Measurements from ENCODE around the gene DNM2.

DNM2 gene

GRCh38 chr19:10815969-10816644 lies 98.2 kb downstream of the DNM2 start:
- peaks cover 2 to 49% (median 43%) of the 10 kb centered on the region in 5 donors for H3K4me1 ChIP-seq (ENCODE audit: control insufficient read depth in 5 of 5, insufficient read depth in 5 of 5, low read length in 5 of 5)
- peak overlapping the region in 4 of 5 donors; percentile 72 to 88 (median 78) for H3K9ac ChIP-seq (ENCODE audit: low read length in 5 of 5)
- H3K4me3 ChIP-seq (ENCODE audit: low read depth in 1 of 5, low read length in 5 of 5), result peak overlapping the region; percentile 36 to 68 (median 66)
- H3K27ac ChIP-seq (ENCODE audit: low read depth, low read length), result peak overlapping the region; percentile 92
- peaks cover 0 to 85% (median 54%) of the 10 kb centered on the region in 5 donors for H3K36me3 ChIP-seq (ENCODE audit: control insufficient read depth in 5 of 5, insufficient read depth in 5 of 5, low read length in 5 of 5)
- no peaks in the 10 kb centered on the region for H3K27me3 ChIP-seq (ENCODE audit: control insufficient read depth in 5 of 5, insufficient read depth in 4 of 5, low read length in 5 of 5)
- H3K9me3 ChIP-seq (ENCODE audit: control insufficient read depth in 5 of 5, low read length in 5 of 5), result peaks cover 0 to 2% (median 0%) of the 10 kb centered on the region in 5 donors

DNA sequence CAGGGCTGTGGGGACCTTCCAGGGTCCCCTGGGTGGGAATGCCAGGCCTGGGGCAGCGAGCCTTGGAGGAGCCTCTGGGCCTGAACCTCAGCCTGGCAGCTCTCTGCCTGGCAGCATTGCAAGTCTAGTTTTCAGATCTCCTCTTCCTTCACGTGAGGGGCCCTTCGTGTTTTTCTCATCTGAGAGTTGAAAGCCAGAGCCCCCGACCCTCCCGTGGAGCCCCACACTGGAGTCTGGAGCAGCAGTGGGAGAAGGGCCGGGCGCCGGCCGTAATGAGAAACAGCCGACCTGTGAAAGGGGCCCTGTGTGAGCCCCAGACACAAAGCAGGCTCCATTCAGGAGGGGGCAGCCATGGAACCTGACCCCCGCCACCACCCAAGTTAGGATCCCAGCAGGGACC lies 98.8 kb downstream of the DNM2 start:
- peaks cover 0 to 84% (median 54%) of the 10 kb centered on the region in 5 donors for H3K36me3 ChIP-seq (ENCODE audit: control insufficient read depth in 5 of 5, insufficient read depth in 5 of 5, low read length in 5 of 5)
- H3K4me1 ChIP-seq (ENCODE audit: control insufficient read depth in 5 of 5, insufficient read depth in 5 of 5, low read length in 5 of 5), result peaks cover 2 to 49% (median 43%) of the 10 kb centered on the region in 5 donors
- peak overlapping the region; percentile 63 to 88 (median 76) for H3K9ac ChIP-seq (ENCODE audit: low read length in 5 of 5)
- H3K27ac ChIP-seq (ENCODE audit: low read depth, low read length), result peak overlapping the region; percentile 92
- no peaks in the 10 kb centered on the region for H3K27me3 ChIP-seq (ENCODE audit: control insufficient read depth in 5 of 5, insufficient read depth in 4 of 5, low read length in 5 of 5)
- H3K4me3 ChIP-seq (ENCODE audit: low read depth in 1 of 5, low read length in 5 of 5), result peak overlapping the region; percentile 44 to 68 (median 66)
- peaks cover 0 to 2% (median 0%) of the 10 kb centered on the region in 5 donors for H3K9me3 ChIP-seq (ENCODE audit: control insufficient read depth in 5 of 5, low read length in 5 of 5)

GRCh38 chr19:10817291-10818038 lies 99.6 kb downstream of the DNM2 start:
- H3K4me3 ChIP-seq (ENCODE audit: low read depth in 1 of 5, low read length in 5 of 5), result peak overlapping the region; percentile 48 to 68 (median 66)
- no peaks in the 10 kb centered on the region for H3K27me3 ChIP-seq (ENCODE audit: control insufficient read depth in 5 of 5, insufficient read depth in 4 of 5, low read length in 5 of 5)
- peaks cover 0 to 2% (median 0%) of the 10 kb centered on the region in 5 donors for H3K9me3 ChIP-seq (ENCODE audit: control insufficient read depth in 5 of 5, low read length in 5 of 5)
- peak overlapping the region; percentile 63 to 88 (median 76) for H3K9ac ChIP-seq (ENCODE audit: low read length in 5 of 5)
- peaks cover 0 to 79% (median 50%) of the 10 kb centered on the region in 5 donors for H3K36me3 ChIP-seq (ENCODE audit: control insufficient read depth in 5 of 5, insufficient read depth in 5 of 5, low read length in 5 of 5)
- H3K27ac ChIP-seq (ENCODE audit: low read depth, low read length), result peak overlapping the region; percentile 92
- peaks cover 2 to 49% (median 43%) of the 10 kb centered on the region in 5 donors for H3K4me1 ChIP-seq (ENCODE audit: control insufficient read depth in 5 of 5, insufficient read depth in 5 of 5, low read length in 5 of 5)

- Histone ChIP-seq H3K4me3 (ENCODE audit: low read depth in 1 of 5, low read length in 5 of 5) (no peak overlapping the region), H3K27ac (ENCODE audit: low read depth, low read length) (peak overlapping the region; percentile 92), H3K9ac (ENCODE audit: low read length in 5 of 5) (no peak overlapping the region), H3K27me3 (ENCODE audit: control insufficient read depth in 5 of 5, insufficient read depth in 4 of 5, low read length in 5 of 5) (no peaks in the 10 kb centered on the region), H3K9me3 (ENCODE audit: control insufficient read depth in 5 of 5, low read length in 5 of 5) (peaks cover 0 to 2% (median 0%) of the 10 kb centered on the region in 5 donors), H3K36me3 (ENCODE audit: control insufficient read depth in 5 of 5, insufficient read depth in 5 of 5, low read length in 5 of 5) (peaks cover 0 to 73% (median 45%) of the 10 kb centered on the region in 5 donors), H3K4me1 (ENCODE audit: control insufficient read depth in 5 of 5, insufficient read depth in 5 of 5, low read length in 5 of 5) (peaks cover 2 to 41% (median 34%) of the 10 kb centered on the region in 5 donors)
Observed at GRCh38 chr19:10818301-10819123, 100.6 kb downstream of the DNM2 start.

DNA sequence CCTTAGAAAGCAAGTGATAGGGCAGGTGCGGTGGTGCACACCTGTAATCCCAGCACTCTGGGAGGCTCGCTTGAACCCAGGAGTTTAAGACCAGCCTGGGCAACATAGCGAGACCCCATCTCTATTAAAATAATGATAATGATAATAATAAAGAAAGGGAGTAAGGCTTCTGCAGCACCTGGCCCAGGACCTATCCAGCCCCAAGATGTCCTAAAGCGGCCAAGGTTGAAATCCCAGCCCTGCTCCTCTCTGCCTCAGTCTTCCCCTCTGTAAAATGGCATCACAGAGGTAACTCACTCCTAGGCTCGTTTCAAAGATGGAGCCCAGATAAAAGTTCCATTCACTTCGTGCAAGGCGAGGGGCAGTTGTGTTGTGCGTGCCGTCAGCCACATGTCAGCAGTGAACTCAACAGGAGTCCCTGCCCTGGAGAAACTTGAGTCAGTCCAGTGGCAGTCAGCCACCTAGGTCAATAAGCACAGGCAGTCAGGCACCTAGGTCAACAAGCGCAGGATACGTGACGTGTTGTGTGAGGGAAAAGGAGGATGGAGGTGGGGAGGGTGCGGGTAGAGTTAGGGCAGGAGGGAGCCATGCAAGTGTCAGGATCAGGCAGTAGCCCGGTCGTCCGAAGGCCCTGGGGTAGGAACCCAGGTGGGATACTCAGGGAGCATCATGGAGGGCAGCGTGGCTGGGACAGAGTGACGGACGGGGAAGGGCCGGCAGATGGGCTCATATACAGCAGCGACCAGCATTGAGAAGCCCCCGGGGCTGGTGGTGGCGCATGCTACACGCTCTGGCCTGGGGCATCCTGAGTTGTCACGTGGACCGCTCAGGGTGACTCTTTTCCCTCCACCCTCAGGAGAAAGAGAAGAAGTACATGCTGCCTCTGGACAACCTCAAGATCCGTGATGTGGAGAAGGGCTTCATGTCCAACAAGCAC lies 101.5 kb downstream of the DNM2 start:
- Histone ChIP-seq H3K9ac (ENCODE audit: low read length in 5 of 5) (no peak overlapping the region), H3K4me1 (ENCODE audit: control insufficient read depth in 5 of 5, insufficient read depth in 5 of 5, low read length in 5 of 5) (peaks cover 2 to 41% (median 34%) of the 10 kb centered on the region in 5 donors), H3K4me3 (ENCODE audit: low read depth in 1 of 5, low read length in 5 of 5) (no peak overlapping the region), H3K36me3 (ENCODE audit: control insufficient read depth in 5 of 5, insufficient read depth in 5 of 5, low read length in 5 of 5) (peaks cover 0 to 76% (median 51%) of the 10 kb centered on the region in 5 donors), H3K27me3 (ENCODE audit: control insufficient read depth in 5 of 5, insufficient read depth in 4 of 5, low read length in 5 of 5) (no peaks in the 10 kb centered on the region), H3K9me3 (ENCODE audit: control insufficient read depth in 5 of 5, low read length in 5 of 5) (peaks cover 0 to 2% (median 0%) of the 10 kb centered on the region in 5 donors), H3K27ac (ENCODE audit: low read depth, low read length) (no peak overlapping the region)

GRCh38 chr19:10820173-10820572 lies 102.3 kb downstream of the DNM2 start:
- Histone ChIP-seq H3K36me3 (ENCODE audit: control insufficient read depth in 5 of 5, insufficient read depth in 5 of 5, low read length in 5 of 5) (peaks cover 0 to 76% (median 51%) of the 10 kb centered on the region in 5 donors), H3K9ac (ENCODE audit: low read length in 5 of 5) (no peak overlapping the region), H3K27me3 (ENCODE audit: control insufficient read depth in 5 of 5, insufficient read depth in 4 of 5, low read length in 5 of 5) (no peaks in the 10 kb centered on the region), H3K9me3 (ENCODE audit: control insufficient read depth in 5 of 5, low read length in 5 of 5) (no peaks in the 10 kb centered on the region), H3K4me3 (ENCODE audit: low read depth in 1 of 5, low read length in 5 of 5) (no peak overlapping the region), H3K27ac (ENCODE audit: low read depth, low read length) (no peak overlapping the region), H3K4me1 (ENCODE audit: control insufficient read depth in 5 of 5, insufficient read depth in 5 of 5, low read length in 5 of 5) (peaks cover 0 to 36% (median 32%) of the 10 kb centered on the region in 5 donors)

DNA sequence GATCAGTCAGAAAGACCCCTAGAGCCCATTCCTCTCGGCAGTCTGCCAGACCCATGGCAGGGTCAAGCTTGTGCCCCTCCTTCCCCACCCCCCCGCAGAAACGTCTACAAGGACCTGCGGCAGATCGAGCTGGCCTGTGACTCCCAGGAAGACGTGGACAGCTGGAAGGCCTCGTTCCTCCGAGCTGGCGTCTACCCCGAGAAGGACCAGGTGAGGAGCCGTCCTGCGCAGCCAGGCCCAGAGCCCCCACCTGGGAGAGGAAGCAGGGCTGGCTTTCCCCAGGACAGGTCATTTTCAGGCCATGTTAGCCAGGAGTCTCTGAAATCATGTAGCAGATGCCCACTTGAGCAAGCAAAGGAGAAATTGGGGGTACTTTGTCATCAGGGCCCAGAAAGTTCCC lies 105.8 kb downstream of the DNM2 start:
- H3K9ac ChIP-seq (ENCODE audit: low read length in 5 of 5), result no peak overlapping the region
- H3K4me3 ChIP-seq (ENCODE audit: low read depth in 1 of 5, low read length in 5 of 5), result no peak overlapping the region
- H3K4me1 ChIP-seq (ENCODE audit: control insufficient read depth in 5 of 5, insufficient read depth in 5 of 5, low read length in 5 of 5), result peaks cover 0 to 5% (median 2%) of the 10 kb centered on the region in 5 donors
- H3K36me3 ChIP-seq (ENCODE audit: control insufficient read depth in 5 of 5, insufficient read depth in 5 of 5, low read length in 5 of 5), result peaks cover 0 to 68% (median 62%) of the 10 kb centered on the region in 5 donors
- no peaks in the 10 kb centered on the region for H3K9me3 ChIP-seq (ENCODE audit: control insufficient read depth in 5 of 5, low read length in 5 of 5)
- H3K27me3 ChIP-seq (ENCODE audit: control insufficient read depth in 5 of 5, insufficient read depth in 4 of 5, low read length in 5 of 5), result no peaks in the 10 kb centered on the region
- no peak overlapping the region for H3K27ac ChIP-seq (ENCODE audit: low read depth, low read length)

- no peak overlapping the region for H3K27ac ChIP-seq (ENCODE audit: low read depth, low read length)
- H3K36me3 ChIP-seq (ENCODE audit: control insufficient read depth in 5 of 5, insufficient read depth in 5 of 5, low read length in 5 of 5), result peaks cover 0 to 72% (median 63%) of the 10 kb centered on the region in 5 donors
- no peaks in the 10 kb centered on the region for H3K9me3 ChIP-seq (ENCODE audit: control insufficient read depth in 5 of 5, low read length in 5 of 5)
- H3K4me3 ChIP-seq (ENCODE audit: low read depth in 1 of 5, low read length in 5 of 5), result no peak overlapping the region
- H3K9ac ChIP-seq (ENCODE audit: low read length in 5 of 5), result no peak overlapping the region
- no peaks in the 10 kb centered on the region for H3K4me1 ChIP-seq (ENCODE audit: control insufficient read depth in 5 of 5, insufficient read depth in 5 of 5, low read length in 5 of 5)
- H3K27me3 ChIP-seq (ENCODE audit: control insufficient read depth in 5 of 5, insufficient read depth in 4 of 5, low read length in 5 of 5), result no peaks in the 10 kb centered on the region
Observed at GRCh38 chr19:10826231-10826630, 108.4 kb downstream of the DNM2 start.

DNA sequence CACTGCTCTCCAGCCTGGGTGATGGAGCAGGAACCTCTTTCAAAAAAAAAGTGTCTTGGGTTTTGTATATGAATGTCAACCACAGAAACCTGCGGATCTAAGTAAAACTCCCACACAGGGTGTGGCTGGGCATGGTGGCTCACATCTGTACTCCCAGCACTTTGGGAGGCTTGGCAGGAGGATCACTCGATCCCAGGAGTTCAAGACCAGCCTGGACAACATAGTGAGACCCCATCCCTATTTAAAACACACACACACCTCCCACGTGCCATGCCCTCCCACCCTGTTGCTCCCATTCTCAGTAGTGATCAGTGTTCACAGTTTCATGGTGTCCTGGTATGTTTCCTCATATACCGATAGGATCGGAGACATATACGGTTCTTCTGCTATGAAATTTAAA lies 109.0 kb downstream of the DNM2 start:
- Histone ChIP-seq H3K27ac (ENCODE audit: low read depth, low read length) (no peak overlapping the region), H3K4me1 (ENCODE audit: control insufficient read depth in 5 of 5, insufficient read depth in 5 of 5, low read length in 5 of 5) (no peaks in the 10 kb centered on the region), H3K9ac (ENCODE audit: low read length in 5 of 5) (no peak overlapping the region), H3K9me3 (ENCODE audit: control insufficient read depth in 5 of 5, low read length in 5 of 5) (no peaks in the 10 kb centered on the region), H3K36me3 (ENCODE audit: control insufficient read depth in 5 of 5, insufficient read depth in 5 of 5, low read length in 5 of 5) (peaks cover 0 to 74% (median 65%) of the 10 kb centered on the region in 5 donors), H3K27me3 (ENCODE audit: control insufficient read depth in 5 of 5, insufficient read depth in 4 of 5, low read length in 5 of 5) (no peaks in the 10 kb centered on the region), H3K4me3 (ENCODE audit: low read depth in 1 of 5, low read length in 5 of 5) (no peak overlapping the region)
